Measurements from ENCODE around the gene ANKRD13A.

Gene ANKRD13A

GRCh38 chr12:109998904-109999648, at the start of gene ANKRD13A:
ANKRD13A (plus strand) TSS chr12:109999430; CDS start chr12:109999689, 259 bp downstream.
- DNase-seq, result peak; percentile 18

- no peak for DNase-seq
These were observed 48.6 kb upstream of the ANKRD13A start for GRCh38 chr12:109950625-109951024.

- no peak for DNase-seq
These were observed 48.1 kb upstream of the ANKRD13A start for GRCh38 chr12:109951136-109951535.

GRCh38 chr12:109951751-109952150, 47.5 kb upstream of the ANKRD13A start:
- DNase-seq, result no peak

GRCh38 chr12:109952160-109952858, 46.9 kb upstream of the ANKRD13A start:
- no peak for DNase-seq

GRCh38 chr12:109952873-109953272, 46.4 kb upstream of the ANKRD13A start:
- no peak for DNase-seq

GRCh38 chr12:109953656-109954055, 45.6 kb upstream of the ANKRD13A start:
- no peak for DNase-seq

GRCh38 chr12:109958374-109958773, 40.9 kb upstream of the ANKRD13A start:
- DNase-seq, result no peak

- no peak for DNase-seq
These were observed 39.7 kb upstream of the ANKRD13A start for GRCh38 chr12:109959411-109960093.

GRCh38 chr12:109961201-109961600, 38.0 kb upstream of the ANKRD13A start:
- DNase-seq, result no peak

GRCh38 chr12:109961612-109962011, 37.6 kb upstream of the ANKRD13A start:
- no peak for DNase-seq

GRCh38 chr12:109962398-109962797, 36.8 kb upstream of the ANKRD13A start:
- DNase-seq, result no peak

GRCh38 chr12:109963330-109963729, 35.9 kb upstream of the ANKRD13A start:
- no peak for DNase-seq

GRCh38 chr12:109963743-109964429, 35.3 kb upstream of the ANKRD13A start:
- no peak for DNase-seq

GRCh38 chr12:109966546-109966945, 32.7 kb upstream of the ANKRD13A start:
- DNase-seq, result no peak

- DNase-seq, result no peak
These were observed 31.7 kb upstream of the ANKRD13A start for GRCh38 chr12:109967383-109968031.

- no peak for DNase-seq
These were observed 31.2 kb upstream of the ANKRD13A start for GRCh38 chr12:109968032-109968420.

GRCh38 chr12:109968801-109969200, 30.4 kb upstream of the ANKRD13A start:
- no peak for DNase-seq

- no peak for DNase-seq
These were observed 26.4 kb upstream of the ANKRD13A start for GRCh38 chr12:109972821-109973220.

GRCh38 chr12:109981311-109981710, 17.9 kb upstream of the ANKRD13A start:
- DNase-seq, result no peak

- DNase-seq, result no peak
These were observed 17.0 kb upstream of the ANKRD13A start for GRCh38 chr12:109982210-109982609.

GRCh38 chr12:109983432-109984142, 15.6 kb upstream of the ANKRD13A start:
- DNase-seq, result no peak

Data from NCI-H1436 treated with DMSO at 0.1 percent for 48 hours (cell line).